ENCODE measurements around the gene SFXN5. TPM values are rescaled to one million over a fixed set of nuclear protein-coding genes. Genes with fewer than 3 reads are reported as not detected.

The SFXN5 gene
- polyA plus RNA-seq, 3 donors: 5.9 to 28.6 (median 9.5) TPM

- Histone ChIP-seq H3K36me3 (replicated peaks in 1 of 2; ENCODE audit: control insufficient read depth in 1 of 2, insufficient read depth in 2 of 2, low read length in 2 of 2) (no peaks in the 10 kb centered on the region), H3K4me3 (replicated peaks in 1 of 3; ENCODE audit: low read depth in 2 of 3, low read length in 3 of 3) (no peak overlapping the region), H3K79me2 (ENCODE audit: insufficient read depth, low read length) (no peaks in the 10 kb centered on the region), H3K27me3 (ENCODE audit: control insufficient read depth in 2 of 2, insufficient read depth in 2 of 2, low read length in 2 of 2) (no peaks in the 10 kb centered on the region), H3K9ac (ENCODE audit: insufficient read depth, low read length, poor library complexity, severe bottlenecking) (no peak overlapping the region), H3K27ac (ENCODE audit: low read depth in 1 of 2, low read length in 2 of 2) (no peak overlapping the region), H2AFZ (ENCODE audit: insufficient read depth, low read depth, low read length, poor library complexity, severe bottlenecking) (no peak overlapping the region), H4K20me1 (ENCODE audit: insufficient read depth, low read length) (no peaks in the 10 kb centered on the region), H3K4me2 (replicated peaks; ENCODE audit: extremely low read depth, low read length, poor library complexity, severe bottlenecking) (no peak overlapping the region), H3K4me1 (ENCODE audit: control insufficient read depth in 1 of 2, insufficient read depth in 2 of 2, low read length in 2 of 2) (peaks cover 3 to 9% of the 10 kb centered on the region in 2 donors), H3K9me3 (replicated peaks in 1 of 2; ENCODE audit: control insufficient read depth in 1 of 2, insufficient read depth in 1 of 2, low read length in 2 of 2) (no peaks in the 10 kb centered on the region)
- Mint-ChIP-seq H3K36me3 (no peaks in the 10 kb centered on the region), H3K27ac (no peak overlapping the region), H3K9me3 (no peaks in the 10 kb centered on the region), H3K4me3 (no peak overlapping the region), H3K4me1 (peaks cover 12% of the 10 kb centered on the region), H3K27me3 (ENCODE audit: low read depth in 3 of 3) (peaks cover 3 to 4% (median 3%) of the 10 kb centered on the region in 3 donors)
- no peak for DNase-seq
- WGBS (ENCODE audit: insufficient coverage): 92% methylated on average over 13 of the region's 14 CpGs
- TF ChIP-seq CTCF (IDR thresholded peaks at IDR 0.05): no peak
- intact Hi-C loops (cut with micrococcal nuclease): loop anchor here in 1 of 2 donors (5.0 kb wide), 1 partner anchor 89 kb away; no protein-coding TSS in a partner anchor
Measured at GRCh38 chr2:73088703-73089102, 17.2 kb upstream of the SFXN5 start.

GRCh38 chr2:73088211-73088610, 16.7 kb upstream of the SFXN5 start:
- WGBS (ENCODE audit: insufficient coverage): 97% methylated on average over 8 of the region's 12 CpGs
- Histone ChIP-seq H3K27me3 (ENCODE audit: control insufficient read depth in 2 of 2, insufficient read depth in 2 of 2, low read length in 2 of 2) (no peaks in the 10 kb centered on the region), H3K4me1 (ENCODE audit: control insufficient read depth in 1 of 2, insufficient read depth in 2 of 2, low read length in 2 of 2) (peaks cover 3 to 9% of the 10 kb centered on the region in 2 donors), H2AFZ (ENCODE audit: insufficient read depth, low read depth, low read length, poor library complexity, severe bottlenecking) (no peak overlapping the region), H3K4me2 (replicated peaks; ENCODE audit: extremely low read depth, low read length, poor library complexity, severe bottlenecking) (no peak overlapping the region), H3K9me3 (replicated peaks in 1 of 2; ENCODE audit: control insufficient read depth in 1 of 2, insufficient read depth in 1 of 2, low read length in 2 of 2) (no peaks in the 10 kb centered on the region), H3K9ac (ENCODE audit: insufficient read depth, low read length, poor library complexity, severe bottlenecking) (no peak overlapping the region), H4K20me1 (ENCODE audit: insufficient read depth, low read length) (no peaks in the 10 kb centered on the region), H3K79me2 (ENCODE audit: insufficient read depth, low read length) (no peaks in the 10 kb centered on the region), H3K36me3 (replicated peaks in 1 of 2; ENCODE audit: control insufficient read depth in 1 of 2, insufficient read depth in 2 of 2, low read length in 2 of 2) (no peaks in the 10 kb centered on the region), H3K27ac (ENCODE audit: low read depth in 1 of 2, low read length in 2 of 2) (no peak overlapping the region), H3K4me3 (replicated peaks in 1 of 3; ENCODE audit: low read depth in 2 of 3, low read length in 3 of 3) (no peak overlapping the region)
- DNase-seq: no peak
- H3K27me3 Mint-ChIP-seq (ENCODE audit: low read depth in 3 of 3): peaks cover 0 to 4% (median 1%) of the 10 kb centered on the region in 3 donors
- no peak overlapping the region for H3K27ac Mint-ChIP-seq
- intact Hi-C loops (cut with micrococcal nuclease): loop anchor here in 1 of 2 donors (5.0 kb wide), 1 partner anchor 89 kb away; no protein-coding TSS in a partner anchor
- H3K4me1 Mint-ChIP-seq: peaks cover 12% of the 10 kb centered on the region
- no peaks in the 10 kb centered on the region for H3K36me3 Mint-ChIP-seq
- H3K4me3 Mint-ChIP-seq: no peak overlapping the region
- no peaks in the 10 kb centered on the region for H3K9me3 Mint-ChIP-seq
- TF ChIP-seq CTCF (IDR thresholded peaks at IDR 0.05): no peak
